ENCODE measurements around the gene CDC42EP3. TPM values are rescaled to one million over a fixed set of nuclear protein-coding genes. Genes with fewer than 3 reads are reported as not detected.
A peak's percentile ranks its signal among the peaks of the same experiment; 100 is the strongest.

CDC42EP3 gene
- total RNA-seq, 2 donors from 2014 or later = 7.2 to 37.3 TPM

DNA sequence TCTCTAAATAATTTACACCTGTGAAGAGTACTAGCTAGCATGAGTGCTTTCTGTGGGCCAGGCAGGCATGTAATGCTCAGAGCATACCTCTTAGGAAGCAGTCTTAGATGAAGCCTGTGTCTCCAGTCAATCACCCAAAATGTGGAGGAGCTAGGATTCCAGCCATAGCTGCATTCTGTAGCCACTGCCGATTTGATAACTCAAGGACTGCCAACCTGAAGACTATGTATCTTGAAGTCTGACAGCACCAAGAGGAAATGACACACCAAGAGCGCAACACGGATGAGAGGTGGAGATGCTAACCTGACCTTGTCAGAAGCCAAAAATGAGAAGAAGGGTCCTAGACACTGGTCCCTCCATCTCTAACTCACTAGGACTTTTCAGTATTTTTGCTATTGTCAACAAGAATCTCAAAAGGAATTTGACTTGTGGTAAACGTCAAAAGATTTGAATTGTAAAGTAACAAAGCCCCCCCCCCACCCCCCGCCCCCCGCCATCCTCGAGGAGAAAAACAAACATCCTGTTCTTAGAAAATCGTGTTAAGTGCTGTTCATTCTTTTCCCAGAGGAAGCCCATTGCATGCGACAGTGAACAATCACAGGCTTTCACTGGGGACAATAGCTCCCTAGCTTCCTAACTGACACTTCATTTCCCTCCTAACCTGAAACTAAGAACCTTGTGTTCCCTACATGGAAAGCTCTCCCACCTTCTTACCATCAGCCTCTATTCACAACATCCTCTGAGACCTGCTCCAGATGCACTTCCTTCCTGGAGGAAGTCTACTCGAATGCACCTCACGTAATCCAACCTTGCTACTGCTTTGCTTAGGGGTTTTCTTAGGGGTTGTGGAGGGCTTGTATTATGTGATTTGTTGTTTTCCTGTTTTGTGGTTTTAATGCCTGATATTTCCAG, 14.7 kb downstream of the CDC42EP3 start:
- TF ChIP-seq, protein P1, sequence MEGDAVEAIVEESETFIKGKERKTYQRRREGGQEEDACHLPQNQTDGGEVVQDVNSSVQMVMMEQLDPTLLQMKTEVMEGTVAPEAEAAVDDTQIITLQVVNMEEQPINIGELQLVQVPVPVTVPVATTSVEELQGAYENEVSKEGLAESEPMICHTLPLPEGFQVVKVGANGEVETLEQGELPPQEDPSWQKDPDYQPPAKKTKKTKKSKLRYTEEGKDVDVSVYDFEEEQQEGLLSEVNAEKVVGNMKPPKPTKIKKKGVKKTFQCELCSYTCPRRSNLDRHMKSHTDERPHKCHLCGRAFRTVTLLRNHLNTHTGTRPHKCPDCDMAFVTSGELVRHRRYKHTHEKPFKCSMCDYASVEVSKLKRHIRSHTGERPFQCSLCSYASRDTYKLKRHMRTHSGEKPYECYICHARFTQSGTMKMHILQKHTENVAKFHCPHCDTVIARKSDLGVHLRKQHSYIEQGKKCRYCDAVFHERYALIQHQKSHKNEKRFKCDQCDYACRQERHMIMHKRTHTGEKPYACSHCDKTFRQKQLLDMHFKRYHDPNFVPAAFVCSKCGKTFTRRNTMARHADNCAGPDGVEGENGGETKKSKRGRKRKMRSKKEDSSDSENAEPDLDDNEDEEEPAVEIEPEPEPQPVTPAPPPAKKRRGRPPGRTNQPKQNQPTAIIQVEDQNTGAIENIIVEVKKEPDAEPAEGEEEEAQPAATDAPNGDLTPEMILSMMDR (IDR thresholded peaks at IDR 0.05) = no peak
- DNase-seq = no peak
- no peaks in the 10 kb centered on the region for H3K9me3 ChIP-seq
- no peaks in the 10 kb centered on the region for H3K4me1 ChIP-seq
- intact Hi-C loops (cut with DNase I) = no loop called here
- H3K27me3 ChIP-seq = no peaks in the 10 kb centered on the region
- no peak overlapping the region for H3K9ac ChIP-seq (ENCODE audit: low read depth in 2 of 2, low read length in 2 of 2)
- H3K4me3 ChIP-seq = no peak overlapping the region
- no peaks in the 10 kb centered on the region for H3K36me3 ChIP-seq
- no peak overlapping the region for H3K27ac ChIP-seq

DNA sequence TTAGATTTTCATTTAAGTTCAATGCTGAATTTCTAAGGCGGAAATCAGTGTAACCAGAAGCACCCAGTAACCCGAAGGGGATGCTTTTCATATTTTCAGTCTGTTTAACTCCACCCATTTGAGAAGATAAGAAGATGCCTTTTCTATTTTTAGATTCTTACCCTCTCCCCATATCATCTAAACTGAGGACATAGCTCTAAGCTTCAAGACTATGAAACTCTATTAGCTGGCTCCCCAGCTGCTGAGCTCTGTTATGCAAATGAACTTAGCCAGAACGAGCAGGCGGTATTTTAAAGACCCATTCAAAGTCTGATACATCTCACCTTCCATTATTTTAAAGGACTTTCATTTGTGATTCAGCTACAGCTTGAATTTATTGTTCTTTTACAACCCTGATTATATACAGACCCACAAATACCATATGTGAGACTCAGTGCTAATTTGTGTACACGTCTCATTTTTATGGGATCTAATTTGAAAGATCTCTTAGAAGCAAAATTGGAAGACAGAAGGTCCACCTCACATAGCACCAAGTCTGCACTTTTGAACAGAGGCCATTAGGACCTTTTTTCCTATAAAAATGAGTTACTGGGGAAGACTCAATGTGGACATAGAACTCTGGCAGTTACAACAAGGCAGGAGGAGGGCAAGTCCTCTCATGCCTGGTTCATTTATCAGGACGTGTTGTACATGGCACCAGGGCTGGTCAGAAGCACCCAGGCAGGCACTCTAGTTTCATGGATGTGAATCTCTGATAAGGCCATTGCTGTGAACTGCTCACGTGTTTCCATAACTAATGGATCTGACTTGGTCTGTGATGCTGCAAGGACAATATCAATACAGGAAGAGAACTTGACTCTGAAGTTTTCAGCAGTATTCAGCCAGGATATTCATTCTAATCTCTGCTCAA, 16.3 kb downstream of the CDC42EP3 start:
- H3K9me3 ChIP-seq = no peaks in the 10 kb centered on the region
- no peak for DNase-seq
- peak overlapping the region in 1 of 2 donors; percentile 21 for H3K9ac ChIP-seq (ENCODE audit: low read depth in 2 of 2, low read length in 2 of 2)
- TF ChIP-seq, protein P1 (IDR thresholded peaks at IDR 0.05) = no peak
- no peaks in the 10 kb centered on the region for H3K36me3 ChIP-seq
- intact Hi-C loops (cut with DNase I) = no loop called here
- H3K27ac ChIP-seq = peak overlapping the region; percentile 31
- no peak overlapping the region for H3K4me3 ChIP-seq
- H3K4me1 ChIP-seq = no peaks in the 10 kb centered on the region
- no peaks in the 10 kb centered on the region for H3K27me3 ChIP-seq

DNA sequence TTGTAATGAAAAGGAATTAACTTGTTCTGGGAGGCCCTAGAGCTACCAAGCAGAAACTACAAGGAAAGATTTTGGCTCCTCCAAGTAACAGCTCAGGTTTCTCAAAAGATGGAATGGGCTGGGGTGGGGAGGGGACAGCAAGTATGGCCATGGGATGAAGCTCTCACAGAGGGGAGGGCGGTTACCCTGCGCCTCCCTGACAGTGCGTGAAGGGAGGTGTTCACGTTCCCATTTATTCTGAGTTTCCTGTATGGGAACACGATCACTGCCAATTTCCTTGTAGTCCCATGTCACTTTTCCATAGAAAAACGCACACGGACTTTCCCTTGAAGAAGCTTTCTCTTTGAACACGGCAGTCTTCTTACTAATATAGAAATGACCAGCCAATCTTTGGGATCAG, 17.0 kb downstream of the CDC42EP3 start:
- Histone ChIP-seq H3K27me3 (no peaks in the 10 kb centered on the region), H3K27ac (peak overlapping the region; percentile 31), H3K9ac (ENCODE audit: low read depth in 2 of 2, low read length in 2 of 2) (peak overlapping the region in 1 of 2 donors; percentile 21), H3K9me3 (no peaks in the 10 kb centered on the region), H3K4me3 (no peak overlapping the region), H3K4me1 (no peaks in the 10 kb centered on the region), H3K36me3 (no peaks in the 10 kb centered on the region)
- TF ChIP-seq, protein P1 (IDR thresholded peaks at IDR 0.05) = no peak
- no peak for DNase-seq
- intact Hi-C loops (cut with DNase I) = no loop called here

DNA sequence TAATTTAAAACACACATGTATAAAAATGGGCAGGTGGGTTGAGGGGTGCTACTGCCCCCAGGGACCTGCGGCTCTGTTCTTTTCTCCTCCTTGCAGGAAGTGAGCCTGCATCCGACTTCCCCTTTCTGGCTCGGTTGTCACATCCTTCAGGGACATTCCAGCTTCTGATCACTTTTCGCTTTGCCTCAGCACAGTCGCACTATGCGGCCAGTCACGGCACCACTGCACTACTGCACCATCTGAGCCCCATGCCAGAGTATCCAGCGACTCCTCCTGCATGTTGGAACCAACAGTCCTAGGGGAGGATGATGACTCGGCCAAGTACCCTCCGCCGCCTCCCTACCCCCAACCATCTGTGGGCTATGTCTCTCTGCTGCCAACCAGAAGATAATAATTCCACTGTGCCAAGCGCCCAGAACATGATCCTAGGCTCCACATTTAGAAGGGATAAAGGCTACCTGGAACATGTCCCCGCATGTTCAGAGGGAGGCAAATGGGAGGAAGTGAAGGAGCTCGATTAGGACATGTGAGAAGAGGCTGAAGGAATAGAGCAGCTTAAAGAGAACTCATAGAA, 17.6 kb downstream of the CDC42EP3 start:
- H3K4me1 ChIP-seq = no peaks in the 10 kb centered on the region
- no peaks in the 10 kb centered on the region for H3K36me3 ChIP-seq
- no peaks in the 10 kb centered on the region for H3K27me3 ChIP-seq
- TF ChIP-seq, protein P1 (IDR thresholded peaks at IDR 0.05) = no peak
- H3K4me3 ChIP-seq = no peak overlapping the region
- H3K9ac ChIP-seq (ENCODE audit: low read depth in 2 of 2, low read length in 2 of 2) = peak overlapping the region in 1 of 2 donors; percentile 21
- H3K27ac ChIP-seq = peak overlapping the region; percentile 31
- no peaks in the 10 kb centered on the region for H3K9me3 ChIP-seq
- no peak for DNase-seq
- intact Hi-C loops (cut with DNase I) = no loop called here

DNA sequence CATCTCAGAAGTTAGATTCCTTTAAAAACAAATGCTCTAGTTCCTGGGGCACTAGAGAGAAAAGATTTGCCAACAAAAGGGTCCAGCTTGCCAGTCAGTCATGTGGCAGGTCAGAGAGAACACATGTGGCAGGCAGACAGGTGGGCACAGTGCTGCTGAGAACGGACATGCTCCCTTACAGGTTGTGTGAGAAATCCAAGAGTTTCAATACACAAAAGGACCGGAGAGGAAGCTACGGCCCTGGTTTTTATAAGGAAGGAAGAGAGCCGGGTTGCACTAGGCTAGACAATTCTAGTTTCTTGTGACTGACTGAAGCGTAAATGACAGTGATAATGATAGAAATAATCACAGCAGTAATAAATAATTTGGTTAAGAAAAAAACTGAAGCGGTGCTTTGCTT, 18.3 kb downstream of the CDC42EP3 start:
- intact Hi-C loops (cut with DNase I) = no loop called here
- Histone ChIP-seq H3K4me3 (no peak overlapping the region), H3K9ac (ENCODE audit: low read depth in 2 of 2, low read length in 2 of 2) (no peak overlapping the region), H3K27ac (peak overlapping the region; percentile 31), H3K27me3 (no peaks in the 10 kb centered on the region), H3K9me3 (no peaks in the 10 kb centered on the region), H3K36me3 (no peaks in the 10 kb centered on the region), H3K4me1 (no peaks in the 10 kb centered on the region)
- DNase-seq = no peak
- TF ChIP-seq, protein P1 (IDR thresholded peaks at IDR 0.05) = no peak
